ENCODE data around the gene CRMP1.
"Not testable (repeated sequence)": the region's sequence is repeated elsewhere in the genome, so short reads cannot be mapped to it uniquely, and the experiment has no call there.

The CRMP1 gene

GRCh38 chr4:5839332-5839731 lies 53.6 kb downstream of the CRMP1 start:
- no peak overlapping the region for H2BK12ac ChIP-seq (ENCODE audit: low read length)
- H2BK15ac ChIP-seq (ENCODE audit: low read length) = no peak overlapping the region
- no peak overlapping the region for H3K18ac ChIP-seq (ENCODE audit: low read length)
- H3K27ac ChIP-seq (replicated peaks; ENCODE audit: low read length) = no peak overlapping the region
- no peak overlapping the region for H3K4me2 ChIP-seq (ENCODE audit: insufficient read depth, low read length, poor library complexity, severe bottlenecking)
- no CpG with 5 or more reads among the region's 13 CpGs for WGBS, 2 donors (ENCODE audit: extremely low coverage in 2 of 2, insufficient read length in 2 of 2, insufficient replicate concordance in 1 of 2)
- H3K9me3 ChIP-seq (replicated peaks in 1 of 2; ENCODE audit: control insufficient read depth in 2 of 2, insufficient read depth in 1 of 2, low read depth in 1 of 2, low read length in 2 of 2) = no peaks in the 10 kb centered on the region
- no peak for DNase-seq (ENCODE audit: low spot score)
- peaks cover 70 to 98% of the 10 kb centered on the region in 2 donors for H3K36me3 ChIP-seq (replicated peaks in 1 of 2; ENCODE audit: control insufficient read depth in 2 of 2, insufficient read depth in 2 of 2, low read length in 2 of 2)
- no peaks in the 10 kb centered on the region for H3K4me1 ChIP-seq (ENCODE audit: control insufficient read depth in 2 of 2, insufficient read depth in 1 of 2, low read depth in 1 of 2, low read length in 2 of 2)
- H4K91ac ChIP-seq (ENCODE audit: low read depth, low read length, poor library complexity) = no peak overlapping the region
- no peak overlapping the region for H2BK5ac ChIP-seq (ENCODE audit: low read length)
- no peak overlapping the region for H3K4me3 ChIP-seq (ENCODE audit: low read length in 2 of 2)
- no peak overlapping the region for H3K9ac ChIP-seq (ENCODE audit: low read depth, low read length, poor library complexity)
- H3K27me3 ChIP-seq (ENCODE audit: control insufficient read depth in 3 of 3, insufficient read depth in 3 of 3, low read depth in 1 of 3, low read length in 3 of 3) = peaks cover 0 to 3% (median 0%) of the 10 kb centered on the region in 3 experiments
- H3K23ac ChIP-seq (ENCODE audit: low read depth, low read length, poor library complexity) = no peak overlapping the region
- H3K14ac ChIP-seq (ENCODE audit: low read length) = no peak overlapping the region
- no peak overlapping the region for H2BK120ac ChIP-seq (ENCODE audit: low read depth, low read length)
- no peak overlapping the region for H4K8ac ChIP-seq (ENCODE audit: low read depth, low read length)
- no peak overlapping the region for H2AFZ ChIP-seq (ENCODE audit: low read length)
- H3K4ac ChIP-seq (ENCODE audit: low read length) = no peak overlapping the region
- no peak overlapping the region for H2AK5ac ChIP-seq (ENCODE audit: low read depth, low read length)
- no peaks in the 10 kb centered on the region for H3K79me1 ChIP-seq (ENCODE audit: low read depth, low read length)

GRCh38 chr4:5837483-5837882 lies 55.4 kb downstream of the CRMP1 start:
- not testable (repeated sequence) for H2BK5ac ChIP-seq (ENCODE audit: low read length); H3K18ac ChIP-seq (ENCODE audit: low read length); H3K9me3 ChIP-seq (replicated peaks in 1 of 2; ENCODE audit: control insufficient read depth in 2 of 2, insufficient read depth in 1 of 2, low read depth in 1 of 2, low read length in 2 of 2); H3K27me3 ChIP-seq (ENCODE audit: control insufficient read depth in 3 of 3, insufficient read depth in 3 of 3, low read depth in 1 of 3, low read length in 3 of 3); H3K27ac ChIP-seq (replicated peaks; ENCODE audit: low read length); H3K4me3 ChIP-seq (ENCODE audit: low read length in 2 of 2); H2AK5ac ChIP-seq (ENCODE audit: low read depth, low read length); H3K4ac ChIP-seq (ENCODE audit: low read length); H4K8ac ChIP-seq (ENCODE audit: low read depth, low read length); H2BK15ac ChIP-seq (ENCODE audit: low read length); H3K9ac ChIP-seq (ENCODE audit: low read depth, low read length, poor library complexity); H3K79me1 ChIP-seq (ENCODE audit: low read depth, low read length); H3K4me1 ChIP-seq (ENCODE audit: control insufficient read depth in 2 of 2, insufficient read depth in 1 of 2, low read depth in 1 of 2, low read length in 2 of 2); H3K23ac ChIP-seq (ENCODE audit: low read depth, low read length, poor library complexity); H2BK12ac ChIP-seq (ENCODE audit: low read length); H2BK120ac ChIP-seq (ENCODE audit: low read depth, low read length); H4K91ac ChIP-seq (ENCODE audit: low read depth, low read length, poor library complexity); DNase-seq (ENCODE audit: low spot score); H2AFZ ChIP-seq (ENCODE audit: low read length); H3K4me2 ChIP-seq (ENCODE audit: insufficient read depth, low read length, poor library complexity, severe bottlenecking); H3K14ac ChIP-seq (ENCODE audit: low read length)
- H3K36me3 ChIP-seq (replicated peaks in 1 of 2; ENCODE audit: control insufficient read depth in 2 of 2, insufficient read depth in 2 of 2, low read length in 2 of 2) = peaks cover 64 to 94% of the 10 kb centered on the region in 2 donors
- no CpG with 5 or more reads among the region's 6 CpGs for WGBS, 2 donors (ENCODE audit: extremely low coverage in 2 of 2, insufficient read length in 2 of 2, insufficient replicate concordance in 1 of 2)

GRCh38 chr4:5836943-5837342 lies 55.9 kb downstream of the CRMP1 start:
- Histone ChIP-seq H3K9ac (ENCODE audit: low read depth, low read length, poor library complexity) (no peak overlapping the region), H2BK12ac (ENCODE audit: low read length) (no peak overlapping the region), H3K14ac (ENCODE audit: low read length) (no peak overlapping the region), H3K18ac (ENCODE audit: low read length) (no peak overlapping the region), H3K79me1 (ENCODE audit: low read depth, low read length) (no peaks in the 10 kb centered on the region), H2BK15ac (ENCODE audit: low read length) (no peak overlapping the region), H3K4me2 (ENCODE audit: insufficient read depth, low read length, poor library complexity, severe bottlenecking) (no peak overlapping the region), H3K9me3 (replicated peaks in 1 of 2; ENCODE audit: control insufficient read depth in 2 of 2, insufficient read depth in 1 of 2, low read depth in 1 of 2, low read length in 2 of 2) (no peaks in the 10 kb centered on the region), H3K4me1 (ENCODE audit: control insufficient read depth in 2 of 2, insufficient read depth in 1 of 2, low read depth in 1 of 2, low read length in 2 of 2) (no peaks in the 10 kb centered on the region), H3K36me3 (replicated peaks in 1 of 2; ENCODE audit: control insufficient read depth in 2 of 2, insufficient read depth in 2 of 2, low read length in 2 of 2) (peaks cover 62 to 94% of the 10 kb centered on the region in 2 donors), H2BK5ac (ENCODE audit: low read length) (no peak overlapping the region), H3K27ac (replicated peaks; ENCODE audit: low read length) (no peak overlapping the region), H3K4me3 (ENCODE audit: low read length in 2 of 2) (no peak overlapping the region), H3K27me3 (ENCODE audit: control insufficient read depth in 3 of 3, insufficient read depth in 3 of 3, low read depth in 1 of 3, low read length in 3 of 3) (no peaks in the 10 kb centered on the region), H2AFZ (ENCODE audit: low read length) (no peak overlapping the region), H2BK120ac (ENCODE audit: low read depth, low read length) (no peak overlapping the region), H3K23ac (ENCODE audit: low read depth, low read length, poor library complexity) (no peak overlapping the region), H4K8ac (ENCODE audit: low read depth, low read length) (no peak overlapping the region), H3K4ac (ENCODE audit: low read length) (no peak overlapping the region), H2AK5ac (ENCODE audit: low read depth, low read length) (no peak overlapping the region), H4K91ac (ENCODE audit: low read depth, low read length, poor library complexity) (no peak overlapping the region)
- no CpG with 5 or more reads among the region's 3 CpGs for WGBS, 2 donors (ENCODE audit: extremely low coverage in 2 of 2, insufficient read length in 2 of 2, insufficient replicate concordance in 1 of 2)
- DNase-seq (ENCODE audit: low spot score) = no peak

GRCh38 chr4:5828005-5828391 lies 64.9 kb downstream of the CRMP1 start:
- Histone ChIP-seq H2AK5ac (ENCODE audit: low read depth, low read length) (no peak overlapping the region), H4K8ac (ENCODE audit: low read depth, low read length) (no peak overlapping the region), H3K27ac (replicated peaks; ENCODE audit: low read length) (no peak overlapping the region), H2BK5ac (ENCODE audit: low read length) (no peak overlapping the region), H3K36me3 (replicated peaks in 1 of 2; ENCODE audit: control insufficient read depth in 2 of 2, insufficient read depth in 2 of 2, low read length in 2 of 2) (peaks cover 46 to 100% of the 10 kb centered on the region in 2 donors), H3K79me1 (ENCODE audit: low read depth, low read length) (no peaks in the 10 kb centered on the region), H2BK12ac (ENCODE audit: low read length) (no peak overlapping the region), H3K9ac (ENCODE audit: low read depth, low read length, poor library complexity) (no peak overlapping the region), H3K4me3 (ENCODE audit: low read length in 2 of 2) (no peak overlapping the region), H3K4me2 (ENCODE audit: insufficient read depth, low read length, poor library complexity, severe bottlenecking) (no peak overlapping the region), H3K23ac (ENCODE audit: low read depth, low read length, poor library complexity) (no peak overlapping the region), H3K4ac (ENCODE audit: low read length) (no peak overlapping the region), H2BK120ac (ENCODE audit: low read depth, low read length) (no peak overlapping the region), H3K27me3 (ENCODE audit: control insufficient read depth in 3 of 3, insufficient read depth in 3 of 3, low read depth in 1 of 3, low read length in 3 of 3) (no peaks in the 10 kb centered on the region), H3K14ac (ENCODE audit: low read length) (no peak overlapping the region), H3K18ac (ENCODE audit: low read length) (no peak overlapping the region), H3K9me3 (replicated peaks in 1 of 2; ENCODE audit: control insufficient read depth in 2 of 2, insufficient read depth in 1 of 2, low read depth in 1 of 2, low read length in 2 of 2) (peaks cover 0 to 4% of the 10 kb centered on the region in 2 donors), H2BK15ac (ENCODE audit: low read length) (no peak overlapping the region), H2AFZ (ENCODE audit: low read length) (no peak overlapping the region), H4K91ac (ENCODE audit: low read depth, low read length, poor library complexity) (no peak overlapping the region), H3K4me1 (ENCODE audit: control insufficient read depth in 2 of 2, insufficient read depth in 1 of 2, low read depth in 1 of 2, low read length in 2 of 2) (peaks cover 0 to 2% of the 10 kb centered on the region in 2 donors)
- WGBS, 2 donors (ENCODE audit: extremely low coverage in 2 of 2, insufficient read length in 2 of 2, insufficient replicate concordance in 1 of 2) = no CpG with 5 or more reads among the region's 11 CpGs
- no peak for DNase-seq (ENCODE audit: low spot score)

Measured in neuronal stem cell (in vitro differentiated cells).